Muscle of back (tissue), 13 donors: Measurements from ENCODE around the gene PHOX2A. TPM values are rescaled to one million over a fixed set of nuclear protein-coding genes. Genes with fewer than 3 reads are reported as not detected.
"Not testable (repeated sequence)": the region's sequence is repeated elsewhere in the genome, so short reads cannot be mapped to it uniquely, and the experiment has no call there.

Experiments used
- DNase-seq, 3 donors: peaks; one replicate each; pipeline versions ENCODE4 v3.0.0 to v3.0.0-alpha.2; 2013
- long read RNA-seq, 9 donors: transcript quantifications; one replicate each; lab custom pipeline, GENCODE V29; 2026
- polyA plus RNA-seq, 10 donors: library from polyadenylated mRNA; unstranded; fragments of 120-200 nt; gene quantifications; one replicate each; pipeline ENCODE4 v1.2.1, GENCODE V29; 2013; ENCODE audit not compliant: insufficient read length in 10 of 10

PHOX2A gene
- polyA plus RNA-seq: not detected
- long read RNA-seq, donor 1: 0 reads
- long read RNA-seq, donor 2: 0 reads
- long read RNA-seq, donor 3: 0 reads
- long read RNA-seq, donor 4: 0 reads
- long read RNA-seq, donor 5, partial matches to known transcripts: 70 of 70 reads
- long read RNA-seq, donor 5, other reads (novel, unspliced or antisense): 0 of 70 reads
- long read RNA-seq, donor 6, partial matches to known transcripts: 180 of 180 reads
- long read RNA-seq, donor 6, other reads (novel, unspliced or antisense): 0 of 180 reads
- long read RNA-seq, donor 7: 0 reads
- long read RNA-seq, donor 8: 0 reads
- long read RNA-seq, donor 9: 0 reads

DNA sequence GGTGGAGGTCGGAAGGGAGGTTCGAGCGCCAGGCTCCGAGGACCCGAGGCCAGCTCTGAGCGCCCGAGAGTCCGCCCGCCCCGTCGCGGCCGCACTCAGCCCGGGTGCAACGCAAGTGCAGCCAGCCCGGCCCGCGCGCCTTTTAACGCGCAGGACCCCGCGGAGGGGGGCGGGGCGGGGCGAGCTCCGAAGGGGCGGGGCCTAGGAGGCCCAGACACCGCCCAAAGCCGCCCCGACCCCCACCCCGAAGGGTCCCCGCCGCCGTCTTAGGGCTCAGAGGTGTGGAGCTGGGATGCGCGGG, at the start of gene PHOX2A:
TSS of gene PHOX2A (minus strand) at position 117 of the 301 bp plus-strand sequence. CDS start 172 bp downstream, outside the sequence.
- DNase-seq: no peak

DNA sequence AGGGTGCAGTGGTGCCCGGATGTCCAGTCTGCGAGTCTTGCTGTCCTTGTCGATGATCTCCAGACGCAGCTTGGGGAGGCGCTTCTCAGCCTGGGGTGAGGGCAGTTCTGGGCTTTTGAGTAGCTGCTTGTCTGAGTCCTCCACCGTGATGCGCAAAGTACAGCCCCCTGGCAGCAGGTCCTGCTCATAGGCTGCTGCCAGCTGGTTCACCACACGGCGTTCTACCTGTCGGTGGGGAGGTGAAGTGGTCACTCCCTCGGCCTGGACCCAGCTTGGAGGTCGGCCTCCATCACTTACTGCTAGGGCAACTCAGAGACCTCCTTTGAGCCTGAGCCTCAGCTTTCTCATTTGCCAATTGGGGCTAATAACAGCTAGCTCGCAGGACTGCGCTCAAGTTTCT, 49.4 kb upstream of the PHOX2A start:
- DNase-seq: no peak

DNA sequence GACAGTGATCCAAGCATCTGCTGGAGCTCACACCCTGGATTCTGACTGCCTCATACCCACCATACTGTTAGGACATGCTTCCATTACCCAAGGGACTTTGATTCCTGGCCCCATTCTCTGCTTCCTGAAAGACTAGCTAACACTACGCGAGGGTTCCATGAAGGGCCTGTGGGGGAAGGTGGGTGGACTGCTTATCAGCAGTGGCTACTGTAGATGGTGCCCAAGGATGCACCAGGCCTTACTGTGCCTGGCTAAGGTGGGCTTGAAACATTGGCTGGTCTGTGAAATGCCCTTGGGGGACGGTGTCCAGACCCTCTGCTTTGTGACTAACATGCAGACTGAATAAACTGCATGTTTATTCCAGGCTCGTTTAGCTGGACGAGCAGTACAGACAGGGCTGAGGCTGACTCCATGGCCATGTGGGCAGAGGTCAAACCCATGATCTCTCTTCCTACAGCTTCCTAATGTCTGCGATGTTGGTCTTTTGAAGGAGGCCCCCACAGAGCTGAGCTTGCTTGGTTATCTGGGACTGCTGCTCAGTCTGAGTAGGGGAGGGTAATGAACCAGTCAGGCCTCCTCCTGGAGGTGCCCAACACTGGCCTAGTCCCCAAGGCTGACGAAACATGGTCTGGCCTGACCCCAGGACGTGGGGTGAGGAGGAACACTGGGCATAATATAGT, 48.3 kb upstream of the PHOX2A start:
- no peak for DNase-seq

DNA sequence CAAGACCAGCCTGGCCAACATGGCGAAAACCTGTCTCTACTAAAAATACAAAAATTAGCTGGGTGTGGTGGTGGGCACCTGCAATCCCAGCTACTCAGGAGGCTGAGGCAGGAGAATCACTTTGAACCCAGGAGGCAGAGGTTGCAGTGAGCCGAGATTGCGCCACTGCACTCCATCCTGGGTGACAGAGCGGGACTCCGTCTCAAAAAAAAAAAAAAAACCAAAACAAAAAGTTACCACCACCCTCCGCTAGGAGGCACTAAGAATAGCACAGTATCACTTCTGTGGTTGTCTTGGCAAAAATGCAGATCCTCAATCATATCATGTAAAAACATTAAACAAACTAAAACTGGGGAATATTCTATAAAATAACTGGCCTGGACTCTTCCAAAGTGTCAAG, 46.8 kb upstream of the PHOX2A start:
- DNase-seq: not testable (repeated sequence)

DNA sequence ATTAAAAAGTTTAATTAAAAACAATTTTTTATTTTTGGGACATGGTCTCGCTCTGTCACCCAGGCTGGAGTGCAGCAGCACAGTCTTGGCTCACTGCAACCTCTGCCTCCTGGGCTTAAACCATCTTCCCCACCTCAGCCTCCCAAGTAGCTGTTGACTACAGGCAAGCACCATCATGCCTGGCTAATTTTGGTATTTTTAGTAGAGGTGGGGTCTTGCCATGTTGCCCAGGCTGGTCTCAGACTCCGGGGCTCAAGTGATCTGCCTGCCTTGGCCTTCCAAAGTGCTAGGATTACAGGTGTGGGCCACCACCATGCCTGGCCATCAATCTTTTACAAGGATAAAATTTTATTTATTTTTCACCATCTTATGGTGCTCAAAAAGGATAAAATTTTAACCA, 43.3 kb upstream of the PHOX2A start:
- no peak for DNase-seq

DNA sequence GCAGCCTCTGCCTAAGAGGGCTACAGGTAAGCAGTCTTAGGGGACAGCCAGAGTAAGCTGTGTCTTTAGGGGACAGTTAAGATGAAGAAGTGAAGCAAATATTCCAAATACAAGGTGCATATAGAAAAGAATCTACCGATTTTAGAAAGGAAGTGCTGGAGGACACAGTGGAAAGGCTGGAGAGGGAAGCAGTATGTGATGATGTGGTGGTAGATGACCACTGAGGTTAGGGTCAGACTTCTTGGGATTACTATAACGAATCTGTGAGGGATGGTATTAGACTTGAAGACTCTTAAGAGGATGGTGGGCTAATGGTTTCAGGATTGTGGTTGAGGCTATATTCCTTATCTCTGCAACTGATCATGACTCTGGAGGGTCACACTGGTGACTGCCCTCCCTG, 40.0 kb upstream of the PHOX2A start:
- DNase-seq: no peak

DNA sequence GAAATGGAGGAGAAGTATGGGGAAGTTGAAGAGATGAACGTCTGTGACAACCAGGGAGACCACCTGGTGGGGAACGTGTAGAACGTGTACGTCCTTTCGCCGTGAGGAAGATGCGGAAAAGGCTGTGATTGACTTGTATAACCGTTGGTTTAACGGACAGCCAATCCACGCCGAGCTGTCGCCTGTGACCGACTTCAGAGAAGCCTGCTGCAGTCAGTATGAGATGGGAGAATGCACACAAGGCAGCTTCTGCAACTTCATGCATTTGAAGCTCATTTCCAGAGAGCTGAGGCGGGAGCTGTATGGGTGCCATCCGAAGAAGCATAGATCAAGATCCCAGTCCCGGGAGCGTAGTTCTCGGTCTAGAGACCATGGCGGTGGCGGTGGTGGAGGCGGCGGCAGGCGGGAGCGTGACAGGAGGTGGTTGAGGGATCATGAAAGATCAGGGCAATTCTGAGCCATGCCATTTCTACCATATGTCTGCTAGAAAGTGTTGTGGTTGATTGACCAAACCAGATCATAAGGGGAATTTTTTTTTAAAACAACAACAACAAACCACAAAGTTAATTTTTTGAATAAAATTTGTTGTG, 36.8 kb upstream of the PHOX2A start:
- DNase-seq: no peak

DNA sequence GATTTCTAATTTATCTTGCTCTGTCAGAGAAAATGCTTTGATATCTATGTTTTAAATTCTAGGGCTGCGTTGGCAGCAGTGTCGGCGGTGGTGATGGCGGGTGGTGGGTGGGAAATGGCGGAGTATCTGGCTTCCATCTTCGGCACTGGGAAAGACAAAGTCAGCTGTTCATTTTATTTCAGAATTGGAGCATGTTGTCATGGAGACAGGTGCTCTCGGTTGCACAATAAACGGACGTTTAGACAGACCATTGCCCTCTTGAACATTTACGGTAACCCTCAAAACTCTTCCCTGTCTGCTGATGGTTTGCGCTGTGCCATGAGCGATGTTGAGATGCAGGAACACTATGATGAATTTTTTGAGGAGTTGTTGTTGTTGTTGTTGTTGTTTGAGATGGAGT, 36.1 kb upstream of the PHOX2A start:
- DNase-seq: no peak

DNA sequence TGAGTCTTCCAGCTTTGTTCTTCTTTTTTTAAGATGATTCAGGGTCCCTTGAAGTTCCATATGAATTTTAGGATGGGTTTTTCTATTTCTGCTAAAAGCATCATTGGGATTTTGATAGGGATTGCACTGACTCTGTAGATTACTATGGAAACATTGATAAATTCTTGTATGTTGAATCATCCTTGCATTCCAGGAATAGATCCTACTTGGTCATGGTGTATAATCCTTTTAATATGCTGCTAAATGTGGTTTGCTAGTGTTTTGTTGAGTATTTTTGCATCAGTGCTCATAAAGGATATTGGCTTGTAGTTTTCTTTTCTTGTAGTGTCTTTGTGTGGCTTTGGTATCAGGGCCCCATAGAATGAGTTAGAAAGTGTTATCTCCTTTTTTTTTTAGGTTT, 34.9 kb upstream of the PHOX2A start:
- DNase-seq: peak in 1 of 3 donors; percentile 40

DNA sequence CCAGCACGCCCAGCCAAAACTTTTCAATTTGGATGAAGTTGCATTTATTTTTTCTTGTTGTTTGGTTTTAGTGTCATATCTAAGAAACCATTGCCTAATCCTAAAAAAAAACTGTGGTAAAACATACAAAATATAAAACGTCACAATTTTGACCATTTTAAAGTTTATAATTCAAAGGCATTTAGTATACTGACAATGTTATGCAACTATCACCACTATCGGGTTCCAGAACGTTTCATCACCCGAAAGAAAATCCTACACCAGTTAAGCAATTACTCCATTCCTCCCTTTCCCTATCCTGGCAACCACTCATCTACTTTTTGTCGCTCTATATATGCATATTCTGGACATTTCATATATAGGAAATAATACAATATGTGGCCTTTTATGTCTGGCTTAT, 30.5 kb upstream of the PHOX2A start:
- DNase-seq: no peak

DNA sequence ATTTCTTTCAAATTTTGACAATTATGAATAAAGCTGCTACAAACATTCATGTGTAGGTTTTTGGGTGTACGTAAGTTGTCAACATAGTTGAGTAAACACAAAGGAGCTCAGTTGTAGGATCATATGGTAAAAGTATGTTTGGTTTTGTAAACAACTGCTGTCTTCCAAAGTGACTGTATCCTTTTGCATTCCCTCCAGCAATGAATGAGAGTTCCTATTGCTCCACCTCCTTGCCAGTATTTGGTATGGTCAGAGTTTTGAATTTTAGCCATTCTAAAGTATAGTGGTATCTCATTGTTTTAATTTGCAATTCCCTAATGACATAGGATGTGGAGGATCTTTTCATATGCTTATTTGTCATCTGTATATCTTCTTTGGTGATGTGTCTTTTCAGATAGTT, 28.0 kb upstream of the PHOX2A start:
- no peak for DNase-seq

DNA sequence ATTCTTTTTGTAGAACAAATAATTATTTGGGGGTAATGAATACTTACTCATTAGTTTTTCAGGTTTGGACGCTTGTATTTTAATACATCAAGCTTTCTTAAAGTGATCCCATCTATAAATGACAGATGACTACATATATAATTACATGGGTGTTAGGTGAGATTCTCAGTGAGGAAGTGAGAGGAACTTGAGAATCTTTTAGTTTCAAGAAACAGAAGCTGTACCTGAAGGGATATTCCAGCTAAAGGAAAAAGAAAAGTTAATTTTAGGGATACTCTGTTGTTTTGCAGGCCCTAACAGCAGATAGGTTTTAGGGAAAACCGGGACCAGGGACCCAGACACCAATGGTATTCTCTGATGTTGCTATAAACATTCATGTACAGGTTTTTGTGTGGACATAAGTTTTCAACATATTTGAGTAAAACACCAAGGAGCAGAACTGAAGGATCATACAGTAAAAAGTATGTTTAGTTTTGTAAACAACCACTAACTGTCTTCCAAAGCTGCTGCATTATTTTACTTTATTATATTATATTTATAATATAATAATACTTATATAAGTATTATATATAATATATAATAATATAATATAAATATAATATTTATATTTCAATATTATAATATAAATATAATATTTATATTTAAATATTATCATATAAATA, 24.1 kb upstream of the PHOX2A start:
- no peak for DNase-seq

DNA sequence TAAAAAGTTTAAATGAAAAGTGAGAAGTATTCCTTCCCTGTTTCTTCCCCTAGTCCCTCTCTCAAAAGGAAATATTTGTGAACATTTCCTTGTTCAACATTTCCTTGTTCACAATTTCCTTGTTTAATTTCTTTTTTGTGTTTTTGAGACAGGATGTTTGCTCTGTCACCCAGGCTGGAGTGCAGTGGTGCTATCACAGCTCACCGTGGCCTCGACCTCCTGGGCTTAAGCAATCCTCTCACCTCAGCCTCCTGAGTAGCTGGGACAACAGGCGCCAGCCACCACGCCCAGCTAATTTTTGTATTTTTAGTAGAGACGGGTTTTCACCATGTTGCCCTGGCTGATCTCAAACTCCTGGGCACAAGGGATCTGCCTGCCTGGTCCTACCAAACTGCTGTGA, 23.0 kb upstream of the PHOX2A start:
- DNase-seq: not testable (repeated sequence)

DNA sequence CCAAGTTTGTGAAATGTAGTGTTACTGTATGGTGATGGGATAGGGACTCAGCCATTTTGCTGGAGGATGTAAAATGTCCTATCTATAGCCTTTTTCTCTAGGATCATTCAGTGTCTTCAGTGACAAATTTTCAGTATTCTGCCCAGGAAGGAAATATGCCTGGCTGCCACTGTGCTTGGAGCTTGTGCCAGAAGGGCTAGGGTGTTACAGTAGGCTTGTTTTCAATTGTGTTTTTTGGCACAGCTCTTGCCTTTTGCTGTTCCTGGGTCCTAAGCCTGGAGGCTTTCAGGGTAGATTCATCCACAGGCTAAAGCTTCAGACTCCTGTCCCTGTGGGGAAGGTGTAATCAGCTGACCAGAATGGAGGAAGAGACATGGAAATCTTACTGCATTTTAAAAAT, 22.0 kb upstream of the PHOX2A start:
- DNase-seq: no peak

DNA sequence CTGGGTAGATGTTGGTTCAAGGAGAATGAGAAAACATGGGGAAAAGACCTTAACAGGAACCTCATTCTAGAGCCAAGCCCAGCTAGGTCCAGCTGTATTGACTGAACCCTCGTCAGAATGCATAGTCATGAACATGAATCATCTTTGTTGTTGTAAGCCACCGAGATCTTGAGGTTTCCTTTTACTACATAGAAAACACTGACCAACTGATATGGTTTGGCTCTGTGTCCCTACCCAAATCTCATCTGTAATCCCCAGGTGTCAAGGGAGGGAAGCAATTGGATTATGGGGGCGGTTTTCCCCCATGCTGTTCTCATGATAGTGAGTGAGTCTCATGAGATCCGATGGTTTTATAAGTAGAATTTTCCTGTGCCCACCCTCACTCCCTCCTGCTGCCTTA, 19.4 kb upstream of the PHOX2A start:
- DNase-seq: no peak

DNA sequence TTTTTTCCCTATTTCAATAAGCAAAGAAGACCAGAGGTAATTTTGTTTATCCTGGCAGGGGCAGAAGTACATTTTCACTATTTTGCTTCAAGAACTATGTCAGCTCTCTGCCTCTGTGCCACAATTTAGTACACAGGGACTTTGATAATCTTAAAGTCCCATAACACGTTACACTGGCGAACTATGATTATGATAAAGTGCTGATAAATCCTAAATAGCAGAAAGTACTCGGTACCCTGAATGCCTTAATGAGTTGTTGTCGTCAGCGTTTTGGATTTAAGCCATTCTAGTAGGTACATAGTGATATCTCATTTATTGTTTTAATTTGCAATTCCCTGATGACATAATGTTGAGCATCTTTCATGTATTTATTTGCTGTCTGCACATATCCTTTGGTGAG, 16.6 kb upstream of the PHOX2A start:
- DNase-seq: no peak

DNA sequence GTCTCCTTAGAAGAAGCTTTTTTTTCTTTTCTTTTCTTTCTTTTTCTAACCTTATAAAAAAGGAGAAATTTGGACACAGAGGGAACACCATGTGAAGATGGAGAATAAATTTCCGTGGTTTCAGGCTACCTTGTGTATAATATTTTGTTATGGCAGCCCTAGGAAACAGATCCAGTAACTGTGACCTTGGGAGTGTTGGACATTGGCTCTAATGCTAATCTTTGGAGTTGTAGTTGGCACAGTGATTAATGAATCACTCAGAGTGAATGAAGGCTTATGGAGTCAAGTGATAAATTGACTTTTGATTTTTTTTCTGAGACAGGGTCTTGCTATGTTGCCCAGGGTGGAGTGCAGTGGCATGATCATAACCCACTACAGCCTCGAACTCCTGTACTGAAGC, 15.5 kb upstream of the PHOX2A start:
- DNase-seq: no peak

DNA sequence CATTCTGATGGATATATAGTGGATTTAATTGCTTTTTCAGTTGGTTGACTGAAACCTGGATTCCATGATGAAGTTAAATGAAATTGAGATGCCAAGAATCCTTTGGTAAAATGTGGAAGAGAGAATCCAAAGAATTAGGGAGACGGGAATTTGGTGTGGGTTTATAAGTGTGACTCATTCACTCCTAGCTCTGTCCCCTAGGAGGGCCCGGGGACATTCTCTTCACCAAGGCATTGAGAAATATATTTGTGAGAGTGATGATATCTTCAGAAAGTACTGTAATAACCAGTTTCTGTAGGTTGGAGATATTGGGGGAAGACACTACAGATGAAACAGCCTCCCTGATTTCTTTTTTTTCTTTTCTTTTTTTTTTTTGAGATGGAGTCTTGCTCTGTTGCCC, 13.6 kb upstream of the PHOX2A start:
- DNase-seq: no peak

DNA sequence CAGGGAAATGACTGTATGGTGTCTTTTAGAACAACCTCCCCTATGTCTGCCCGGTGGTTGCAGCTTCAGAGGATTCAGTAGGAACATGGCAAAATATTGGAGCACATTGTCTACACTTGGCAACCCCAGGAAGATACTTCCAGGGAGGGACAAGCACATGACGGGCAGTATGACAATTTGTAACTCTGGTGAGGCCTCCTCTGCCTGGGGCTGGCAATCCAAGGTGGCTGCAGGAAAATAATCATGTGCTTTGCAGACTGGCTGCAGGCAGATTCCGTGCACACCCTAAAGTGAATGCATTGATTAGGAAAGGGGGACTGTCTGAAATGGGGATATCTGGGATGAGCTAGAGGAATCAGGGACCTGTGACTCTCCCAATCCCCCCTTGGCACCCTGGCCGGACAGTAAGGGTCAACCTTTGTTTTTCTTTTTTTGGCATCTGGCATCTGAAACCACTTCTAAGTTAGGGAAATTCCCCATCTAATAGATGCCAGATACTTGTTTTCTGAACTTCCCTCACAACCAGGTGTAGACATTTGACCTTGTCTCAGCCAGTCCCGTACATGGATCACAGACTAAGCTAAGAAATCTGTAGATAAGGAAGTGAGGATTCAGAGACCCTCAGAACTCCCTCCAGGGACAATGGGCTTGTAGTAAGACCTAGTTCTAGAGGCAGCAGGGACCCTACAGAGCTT, 10.5 kb upstream of the PHOX2A start:
- no peak for DNase-seq

DNA sequence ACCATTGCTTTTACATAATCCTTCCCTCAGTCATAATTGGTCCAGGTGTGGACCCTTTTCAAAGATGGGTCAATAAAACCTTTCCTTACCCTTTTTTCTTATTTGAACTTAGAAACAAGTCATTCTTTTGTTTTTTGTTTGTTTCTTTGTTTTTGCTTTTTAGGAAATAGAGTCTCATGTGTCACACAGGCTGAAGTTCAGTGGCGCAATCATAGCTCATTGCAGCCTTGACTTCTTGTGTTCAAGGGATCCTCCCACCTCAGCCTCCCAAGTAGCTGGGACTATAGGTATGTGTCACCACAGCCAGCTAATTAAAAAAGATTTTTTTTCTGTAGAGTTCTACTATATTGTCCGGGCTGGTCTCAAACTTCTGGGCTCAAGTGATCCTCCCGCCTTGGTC, 9.4 kb upstream of the PHOX2A start:
- no peak for DNase-seq

DNA sequence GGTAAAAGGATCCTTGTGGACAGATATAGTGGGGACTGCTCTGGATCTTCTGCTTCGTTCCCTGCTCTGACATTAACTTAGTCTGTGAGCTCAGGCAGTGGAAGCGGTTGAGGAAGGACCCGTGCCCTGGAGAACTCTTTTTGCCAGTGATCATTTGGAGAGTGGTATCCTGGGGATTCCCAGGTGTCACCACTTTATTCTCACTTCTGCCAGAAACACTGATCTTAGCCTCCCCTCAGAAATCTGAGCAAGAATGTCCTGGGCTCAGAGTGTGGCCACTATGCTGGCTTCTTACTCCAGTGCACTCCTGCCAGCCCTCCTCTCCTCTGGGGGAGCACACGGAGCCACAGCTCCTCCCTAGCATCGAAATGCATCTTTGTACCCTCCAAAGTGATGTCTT, 7.6 kb upstream of the PHOX2A start:
- no peak for DNase-seq
